HG02588 (cell line): ENCODE measurements around the gene FKBP1B.
"Not testable (repeated sequence)": the region's sequence is repeated elsewhere in the genome, so short reads cannot be mapped to it uniquely, and the experiment has no call there.

Experiments
- ATAC-seq: cut with Tn5 transposase; IDR thresholded peaks from one replicate; pipeline ENCODE4 v1.9.1; 2021; ENCODE audit warnings: mild to moderate bottlenecking, moderate library complexity; ENCODE audit not compliant: unreplicated experiment

Gene FKBP1B

GRCh38 chr2:24049485-24050021 is at the start of gene FKBP1B:
Gene FKBP1B (plus strand): TSS chr2:24049741. CDS start chr2:24049850, 109 bp downstream.
- no peak for ATAC-seq

GRCh38 chr2:24007693-24008092 is 41.8 kb upstream of the FKBP1B start:
- no peak for ATAC-seq

- ATAC-seq = no peak
Observed at GRCh38 chr2:24008672-24009366, 40.7 kb upstream of the FKBP1B start.

GRCh38 chr2:24009367-24009679 is 40.2 kb upstream of the FKBP1B start:
- ATAC-seq = no peak

GRCh38 chr2:24009680-24010476 is 39.7 kb upstream of the FKBP1B start, which contains the start of gene MFSD2B:
Gene MFSD2B (plus strand): TSS chr2:24010085. CDS start chr2:24010097, 12 bp downstream.
- no peak for ATAC-seq

- ATAC-seq = no peak
Observed at GRCh38 chr2:24010477-24011249, 38.9 kb upstream of the FKBP1B start.

GRCh38 chr2:24011250-24012104 is 38.1 kb upstream of the FKBP1B start:
- ATAC-seq = no peak

GRCh38 chr2:24012521-24013188 is 36.9 kb upstream of the FKBP1B start:
- ATAC-seq = no peak

- not testable (repeated sequence) for ATAC-seq
Observed at GRCh38 chr2:24014902-24015301, 34.6 kb upstream of the FKBP1B start.

- ATAC-seq = no peak
Observed at GRCh38 chr2:24015562-24016375, 33.8 kb upstream of the FKBP1B start.

GRCh38 chr2:24016376-24016761 is 33.2 kb upstream of the FKBP1B start:
- ATAC-seq = no peak

GRCh38 chr2:24016853-24017703 is 32.5 kb upstream of the FKBP1B start:
- ATAC-seq = no peak

- no peak for ATAC-seq
Observed at GRCh38 chr2:24017711-24018110, 31.8 kb upstream of the FKBP1B start.

GRCh38 chr2:24018241-24018640 is 31.3 kb upstream of the FKBP1B start:
- ATAC-seq = no peak

- no peak for ATAC-seq
Observed at GRCh38 chr2:24019729-24020128, 29.8 kb upstream of the FKBP1B start.

- ATAC-seq = no peak
Observed at GRCh38 chr2:24020244-24020643, 29.3 kb upstream of the FKBP1B start.

- no peak for ATAC-seq
Observed at GRCh38 chr2:24021122-24021998, 28.2 kb upstream of the FKBP1B start.
